Activated CD8-positive, alpha-beta memory T cell treated with anti-CD3 and anti-CD28 coated beads for 1 hour (primary cell): ENCODE measurements around the gene SLC25A39.
A peak's percentile ranks its signal among the peaks of the same experiment; 100 is the strongest.

Experiments used
- DNase-seq, 2 donors: peaks; one replicate each; pipeline ENCODE4 v3.0.0-alpha.2; 2020; ENCODE audit warnings: low read depth in 1 of 2; ENCODE audit errors: extremely low read depth in 1 of 2

The SLC25A39 gene

DNA sequence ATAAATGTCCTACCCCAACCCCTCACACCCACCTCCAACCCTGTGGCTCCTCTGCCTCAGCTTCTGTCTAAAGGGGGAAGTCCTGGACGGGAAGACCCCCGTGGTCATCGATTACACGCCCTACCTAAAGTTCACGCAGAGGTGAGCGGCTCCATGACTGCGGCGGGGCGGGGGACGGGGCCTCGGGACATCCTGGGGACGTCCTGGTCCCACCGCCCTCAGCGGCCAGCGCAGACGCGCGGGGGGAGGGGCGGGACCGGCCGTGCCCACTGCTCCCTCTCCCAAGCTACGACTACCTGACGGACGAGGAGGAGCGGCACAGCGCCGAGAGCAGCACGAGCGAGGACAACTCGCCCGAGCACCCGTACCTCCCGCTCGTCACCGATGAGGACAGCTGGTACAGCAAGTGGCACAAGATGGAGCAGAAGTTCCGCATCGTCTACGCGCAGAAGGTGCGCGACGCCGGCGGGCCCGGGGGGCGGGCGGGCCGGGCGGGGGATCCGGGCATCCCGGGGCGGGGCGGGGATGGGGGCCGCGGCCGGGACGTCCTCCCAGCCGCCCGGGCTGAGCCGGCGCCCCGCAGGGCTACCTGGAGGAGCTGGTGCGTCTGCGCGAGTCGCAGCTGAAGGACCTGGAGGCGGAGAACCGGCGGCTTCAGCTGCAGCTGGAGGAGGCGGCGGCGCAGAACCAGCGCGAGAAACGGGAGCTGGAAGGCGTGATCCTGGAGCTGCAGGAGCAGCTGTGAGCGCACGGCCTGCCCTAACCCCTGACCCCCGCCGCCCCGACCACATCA is 9.6 kb downstream of the SLC25A39 start:
- no peak for DNase-seq

DNA sequence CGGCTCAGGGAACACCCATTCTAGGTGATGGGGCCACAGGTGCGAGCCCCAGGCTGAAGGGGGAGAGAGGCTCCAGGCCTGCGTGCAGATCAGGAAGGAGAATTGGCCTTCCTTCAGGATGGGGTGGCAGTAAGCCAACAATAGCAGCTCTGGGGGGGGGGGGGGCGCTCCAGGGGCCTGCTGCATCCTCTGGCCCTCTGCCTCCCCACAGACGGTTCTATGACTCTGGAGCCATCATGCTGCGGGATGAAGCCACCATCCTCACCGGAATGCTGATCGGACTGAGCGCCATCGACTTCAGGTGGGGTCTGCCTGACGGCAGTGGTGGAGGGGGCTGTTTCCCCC is 10.1 kb downstream of the SLC25A39 start:
- no peak for DNase-seq

- DNase-seq, result no peak
Measured at GRCh38 chr17:44314031-44314430, 10.6 kb downstream of the SLC25A39 start.

GRCh38 chr17:44312396-44313104 is 12.1 kb downstream of the SLC25A39 start:
- no peak for DNase-seq

- DNase-seq, result no peak
Measured at GRCh38 chr17:44311562-44312181, 13.0 kb downstream of the SLC25A39 start.

DNA sequence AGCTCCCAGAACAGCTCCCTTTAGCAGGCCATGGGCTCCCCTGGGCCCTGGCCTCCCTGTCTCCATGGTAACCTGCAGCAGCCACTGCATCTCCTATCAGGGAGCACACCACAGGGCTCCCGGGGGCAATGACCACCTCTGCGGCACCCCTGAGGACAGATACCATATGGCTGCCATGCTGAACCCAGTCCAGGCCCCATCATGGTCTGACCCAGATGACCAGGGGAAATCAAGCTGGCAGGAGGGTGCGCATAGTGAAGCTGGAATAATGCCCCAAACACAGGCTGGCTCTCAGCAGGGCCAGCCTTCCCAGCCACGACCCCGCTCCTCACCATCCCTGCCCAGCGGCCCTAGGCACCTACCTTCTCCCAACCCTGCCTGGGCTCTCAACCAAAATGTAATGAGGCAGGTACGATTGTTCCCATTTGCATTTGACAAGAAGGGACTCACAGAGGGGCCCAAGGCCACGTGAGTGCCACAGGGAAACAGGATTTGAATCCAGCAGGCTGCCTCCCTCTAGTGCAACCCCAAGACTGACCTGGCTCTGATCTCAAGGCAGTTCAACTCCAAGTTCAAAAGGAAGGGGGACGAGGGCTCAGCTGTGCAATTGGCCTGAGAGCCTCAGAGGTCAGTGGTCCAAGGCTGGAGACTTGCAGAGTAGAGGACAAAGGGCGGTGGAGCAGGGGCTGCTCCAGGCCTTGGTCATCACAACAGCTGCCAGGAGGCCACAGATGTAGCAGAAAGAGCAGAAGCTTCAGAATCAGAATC is 13.8 kb downstream of the SLC25A39 start:
- no peak for DNase-seq

DNA sequence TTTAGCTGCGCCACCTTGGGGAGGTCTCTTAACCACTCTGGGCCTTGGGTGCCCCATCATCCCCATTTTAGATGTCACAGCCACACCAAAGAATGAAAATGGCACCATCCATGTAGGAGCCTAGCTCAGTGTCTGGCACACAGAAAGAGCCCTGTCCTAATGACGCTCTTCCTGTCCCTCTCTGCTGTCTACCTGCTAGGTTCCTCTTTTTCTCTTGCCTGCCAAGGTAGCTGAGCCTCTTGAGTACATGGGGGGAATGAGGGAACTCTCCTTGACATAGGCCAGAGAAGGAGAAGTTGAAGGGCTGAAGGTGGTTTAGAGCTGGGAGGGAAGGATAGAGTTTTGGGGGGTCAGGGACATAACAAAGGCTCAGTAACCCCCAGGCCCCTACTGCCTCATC is 14.4 kb downstream of the SLC25A39 start:
- no peak for DNase-seq

DNA sequence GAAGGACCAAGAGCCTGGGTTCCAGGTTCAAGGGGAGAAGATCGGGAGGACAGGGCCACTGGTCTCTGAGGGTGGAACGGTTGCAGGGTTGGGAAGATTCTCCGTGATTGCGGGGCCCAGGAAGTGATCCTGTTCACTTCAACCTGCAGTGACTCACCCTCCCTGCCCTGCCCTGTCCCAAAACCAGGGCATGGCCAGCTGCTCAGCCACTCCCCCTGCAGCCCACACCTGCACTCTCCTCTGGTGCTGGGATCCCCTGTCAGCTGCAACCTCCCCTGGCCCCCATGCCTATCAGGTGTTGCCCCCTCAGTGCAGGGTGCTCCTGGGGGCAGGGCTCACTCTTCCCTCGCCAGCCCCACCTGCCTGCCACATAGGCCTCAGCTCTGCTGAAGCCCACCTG is 15.2 kb downstream of the SLC25A39 start:
- no peak for DNase-seq

DNA sequence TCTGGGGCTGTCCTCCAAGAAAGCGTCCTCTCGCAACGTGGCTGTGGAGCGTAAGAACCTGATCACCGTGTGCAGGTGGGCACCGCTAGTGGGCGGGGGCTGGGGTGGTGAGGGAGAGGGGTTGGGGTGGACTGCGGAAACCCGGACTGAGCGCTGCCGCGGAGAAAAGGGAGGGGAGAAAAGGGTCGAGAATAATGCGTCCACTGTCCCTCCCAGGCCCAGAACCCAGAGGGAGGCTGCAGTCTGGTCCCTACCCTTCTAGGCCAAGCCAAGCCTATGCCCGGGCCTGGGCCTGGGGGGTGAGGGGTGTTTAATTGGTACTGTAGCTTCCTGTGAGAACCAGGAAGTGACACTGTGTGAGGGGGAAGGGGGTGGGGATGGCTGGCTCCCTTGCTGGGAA is 15.8 kb downstream of the SLC25A39 start:
- DNase-seq, result no peak

DNA sequence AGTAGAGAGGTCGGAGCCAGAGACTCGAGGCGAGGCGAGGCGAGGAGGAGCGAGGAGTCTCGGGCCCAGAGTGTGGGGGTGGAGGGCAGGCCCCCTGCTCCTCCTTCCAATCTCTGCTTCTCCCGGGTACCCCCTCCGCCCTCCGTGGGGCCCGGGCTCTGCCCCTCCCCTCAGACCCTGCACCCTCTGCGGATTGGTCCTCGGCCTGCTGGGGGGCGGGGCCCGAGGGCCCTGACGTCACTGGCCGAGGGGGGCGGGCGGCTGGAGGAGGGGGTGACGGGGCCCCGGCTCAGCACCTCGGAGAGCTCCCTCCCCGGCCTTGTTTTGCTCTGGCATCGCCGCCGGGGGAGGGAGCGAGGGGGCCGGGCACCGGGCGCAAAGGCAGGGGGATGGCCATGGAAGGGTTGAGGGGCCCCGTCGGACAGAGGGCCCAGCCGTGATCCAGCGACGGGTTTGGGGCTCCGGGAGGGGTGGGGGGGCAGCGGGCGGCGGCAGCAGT is 16.3 kb downstream of the SLC25A39 start, which contains the start of gene RUNDC3A:
Gene RUNDC3A (plus strand): TSS at position 282 of the 499 bp plus-strand sequence. CDS start 232 bp downstream, outside the sequence.
- peak; percentile 67 to 84 for DNase-seq

DNA sequence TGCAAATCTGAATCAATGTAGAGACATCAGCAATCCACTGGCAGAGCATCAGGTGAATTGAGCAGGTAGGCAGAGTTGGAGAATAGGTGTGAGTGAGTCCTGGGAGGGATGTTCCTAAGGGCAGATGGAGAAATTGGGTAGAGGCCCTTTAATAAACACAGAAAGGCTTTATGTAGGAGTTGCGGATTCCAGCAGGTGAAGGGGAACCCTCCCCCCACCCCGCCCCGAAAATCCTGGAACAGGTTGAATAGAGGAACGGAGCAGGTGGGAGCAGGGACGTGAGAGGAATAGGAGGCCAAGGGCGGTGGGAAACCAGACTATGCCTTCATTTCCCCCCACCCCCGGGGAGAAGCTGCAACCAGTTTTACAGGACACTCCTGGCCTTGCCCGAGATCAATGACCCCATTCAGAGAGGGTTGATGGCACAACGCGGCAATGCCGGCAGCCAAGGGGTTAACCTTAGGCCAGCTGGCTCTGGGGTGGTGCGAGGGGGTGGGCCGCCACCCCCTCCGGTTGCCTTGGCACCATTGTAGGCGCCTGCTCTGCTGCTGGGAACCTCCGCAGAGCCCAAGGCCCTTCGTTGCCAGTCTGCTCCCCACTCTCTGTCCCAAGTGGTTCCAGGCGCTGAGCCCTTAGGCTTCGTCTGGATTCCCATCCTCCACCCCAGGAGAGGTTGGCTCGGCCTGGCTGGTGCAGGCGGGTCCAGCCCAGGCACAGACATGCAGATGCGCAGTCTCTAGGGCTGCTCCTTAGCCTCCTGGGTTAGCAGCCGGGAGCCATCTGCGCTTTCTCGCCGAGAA is 17.0 kb downstream of the SLC25A39 start:
- DNase-seq, result no peak

- no peak for DNase-seq
Measured at GRCh38 chr17:44304651-44305050, 20.0 kb downstream of the SLC25A39 start.

GRCh38 chr17:44297975-44298374 is 26.6 kb downstream of the SLC25A39 start:
- DNase-seq, result no peak

GRCh38 chr17:44293509-44294226 is 31.0 kb downstream of the SLC25A39 start:
- DNase-seq, result no peak

DNA sequence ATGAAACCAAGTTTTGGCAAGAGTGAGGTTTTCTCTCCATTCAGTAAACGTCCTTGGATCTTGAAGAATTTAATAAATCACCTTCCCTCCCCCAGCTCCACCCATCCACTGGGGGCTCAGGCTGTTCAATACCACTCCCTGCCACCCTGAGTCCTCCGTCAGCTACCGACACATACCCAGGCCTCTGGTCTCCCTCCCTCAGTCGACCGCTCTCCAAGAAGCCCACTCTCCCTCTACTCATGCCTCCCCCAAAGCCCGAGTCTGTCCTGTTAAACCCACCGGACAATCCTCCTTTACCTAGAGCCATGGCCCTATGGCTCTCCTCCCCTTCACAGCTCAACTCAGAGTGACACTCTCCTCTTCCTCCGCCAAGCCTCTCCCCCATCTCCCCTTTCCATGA is 37.0 kb downstream of the SLC25A39 start:
- no peak for DNase-seq

DNA sequence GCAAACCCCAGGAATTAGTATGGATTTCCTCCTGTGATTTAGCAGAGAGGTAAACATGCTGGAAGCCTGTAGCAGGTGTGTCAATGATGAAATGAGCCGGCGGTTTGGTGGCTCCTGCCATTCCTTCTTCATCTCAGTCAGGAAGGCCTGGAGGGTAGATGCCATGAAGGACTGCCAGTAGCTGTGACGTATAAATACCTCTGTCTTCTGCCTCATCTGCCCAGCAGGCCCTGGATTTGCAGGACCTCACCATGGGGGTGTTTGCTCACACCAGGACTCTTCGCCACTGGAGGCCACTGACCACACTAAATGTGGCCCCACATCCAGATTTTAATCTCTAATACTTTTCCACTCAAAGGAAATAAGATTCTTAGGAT is 40.6 kb downstream of the SLC25A39 start:
- DNase-seq, result no peak

DNA sequence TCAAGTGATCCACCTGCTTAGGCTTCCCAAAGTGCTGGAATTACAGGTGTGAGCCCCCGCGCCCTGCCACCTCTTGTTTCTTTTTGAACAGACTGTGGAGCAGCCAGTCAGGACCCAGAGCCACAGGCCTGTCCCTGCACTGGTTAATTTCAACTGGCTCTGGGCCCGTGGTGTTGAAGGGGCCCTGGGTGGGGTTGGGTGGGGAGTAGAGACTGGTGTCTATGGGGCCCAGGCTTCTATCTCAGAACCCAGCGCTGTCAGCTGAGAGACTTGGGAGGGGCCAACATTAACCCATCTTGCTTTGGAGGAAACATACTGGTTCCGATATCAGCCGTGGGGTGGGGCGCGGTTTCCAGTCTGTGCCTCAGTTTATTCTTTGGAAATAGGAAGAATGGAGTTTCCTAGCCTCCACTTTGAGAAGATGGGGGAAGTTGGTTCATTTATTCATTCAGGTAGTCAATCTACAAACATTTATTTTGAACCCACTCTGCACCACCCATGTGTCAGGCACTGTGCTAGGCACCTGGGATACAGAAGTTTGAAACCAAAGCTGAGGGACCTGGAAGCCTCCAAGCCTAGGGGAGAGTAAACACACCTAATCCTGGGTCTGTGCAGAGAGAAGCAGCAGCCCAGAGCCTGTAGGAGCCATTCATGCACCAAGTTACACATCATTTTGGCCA is 41.1 kb downstream of the SLC25A39 start:
- no peak for DNase-seq

DNA sequence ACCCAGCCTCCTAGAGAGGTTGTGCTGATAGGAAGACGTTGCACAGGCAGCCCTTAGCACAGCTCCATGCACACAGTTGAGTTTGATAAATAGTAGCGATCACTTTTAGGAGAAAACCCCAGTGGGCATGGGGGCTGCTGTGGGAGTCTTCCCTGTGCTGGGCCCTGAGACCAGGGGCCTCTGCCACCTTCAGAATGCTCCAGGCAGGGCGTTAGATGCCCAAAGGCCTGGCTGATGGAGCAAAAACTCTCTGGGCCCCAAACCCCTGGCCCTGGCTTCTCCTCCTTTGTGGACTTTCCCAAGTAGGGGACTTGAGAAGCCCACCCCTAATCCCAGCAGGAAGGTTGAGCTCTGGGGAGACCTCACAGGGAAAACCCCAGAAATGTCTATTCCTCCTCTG is 42.4 kb downstream of the SLC25A39 start:
- no peak for DNase-seq

- DNase-seq, result no peak
Measured at GRCh38 chr17:44281570-44281969, 43.1 kb downstream of the SLC25A39 start.
